Mesendoderm (in vitro differentiated cells): Measurements from ENCODE around the gene NT5C1A.

ENCODE experiments used
- DNase-seq: peaks from one replicate; pipeline ENCODE4 v3.0.0; 2013
- H2AK5ac ChIP-seq: 2 replicates; pipeline ENCODE4 v1.6.1; 2013; ENCODE audit warnings: low read length, inconsistent platforms
- H2BK120ac ChIP-seq: 2 replicates; pipeline ENCODE4 v1.6.1; 2013; ENCODE audit warnings: low read depth, mild to moderate bottlenecking, low read length, moderate library complexity, mixed read lengths
- H2BK15ac ChIP-seq: replicated peaks from 2 replicates; pipeline ENCODE4 v1.6.1; 2013; ENCODE audit warnings: low read depth, mild to moderate bottlenecking, moderate library complexity
- H2BK5ac ChIP-seq: 2 replicates; pipeline ENCODE4 v1.6.1; 2013; ENCODE audit warnings: low read length, inconsistent platforms
- H3K18ac ChIP-seq: 2 replicates; pipeline ENCODE4 v1.6.1; 2013; ENCODE audit warnings: mild to moderate bottlenecking, low read length, mixed read lengths
- H3K23ac ChIP-seq: one replicate; pipeline ENCODE4 v1.6.1; 2013; ENCODE audit warnings: low read length
- H3K27ac ChIP-seq: 2 replicates; pipeline ENCODE4 v1.5.1; 2013; ENCODE audit warnings: low read depth, mild to moderate bottlenecking, inconsistent platforms, low read length, moderate library complexity
- H3K27me3 ChIP-seq: 2 replicates; pipeline ENCODE4 v1.6.1; 2013; ENCODE audit warnings: low read length, control low read depth, mild to moderate bottlenecking, inconsistent platforms; ENCODE audit not compliant: insufficient read depth, poor library complexity
- H3K36me3 ChIP-seq: 2 replicates; pipeline ENCODE4 v1.6.1; 2013; ENCODE audit warnings: low read length, inconsistent platforms; ENCODE audit not compliant: control insufficient read depth, insufficient read depth
- H3K4ac ChIP-seq: one replicate; pipeline ENCODE4 v1.6.1; 2013; ENCODE audit warnings: low read depth, mild to moderate bottlenecking, low read length, moderate library complexity
- H3K4me1 ChIP-seq: 2 replicates; pipeline ENCODE4 v1.6.1; 2013; ENCODE audit warnings: low read depth, low read length, inconsistent platforms; ENCODE audit not compliant: control insufficient read depth
- H3K4me2 ChIP-seq: 2 replicates; pipeline ENCODE4 v1.6.1; 2013; ENCODE audit warnings: low read length
- H3K4me3 ChIP-seq: 2 replicates; pipeline ENCODE4 v1.5.1; 2013; ENCODE audit warnings: mild to moderate bottlenecking, low read length
- H3K56ac ChIP-seq: one replicate; pipeline ENCODE4 v1.6.1; 2013; ENCODE audit warnings: low read length
- H3K79me1 ChIP-seq: 2 replicates; pipeline ENCODE4 v1.6.1; 2013; ENCODE audit warnings: low read length, inconsistent platforms
- H3K79me2 ChIP-seq: 2 replicates; pipeline ENCODE4 v1.6.1; 2013; ENCODE audit warnings: mild to moderate bottlenecking, low read length; ENCODE audit not compliant: control insufficient read depth, insufficient read depth
- H3K9ac ChIP-seq: 2 replicates; pipeline ENCODE4 v1.6.1; 2013; ENCODE audit warnings: low read length, inconsistent platforms
- H4K5ac ChIP-seq: one replicate; pipeline ENCODE4 v1.6.1; 2013; ENCODE audit warnings: low read length
- H4K8ac ChIP-seq: one replicate; pipeline ENCODE4 v1.6.1; 2013; ENCODE audit warnings: low read depth, mild to moderate bottlenecking, control low read depth, low read length, moderate library complexity
- WGBS: extraction: QIAGEN DNeasy Blood & Tissue Kit; methylation state at CpG from one replicate; pipeline ENCODE4 v1.1.7; 2013; ENCODE audit warnings: low lambda C conversion rate, missing lambda C conversion rate; ENCODE audit not compliant: insufficient coverage; ENCODE audit errors: extremely low coverage; 5-methylcytosine and 5-hydroxymethylcytosine counted together

The NT5C1A gene

GRCh38 chr1:39699419-39699818 lies 27.5 kb upstream of the NT5C1A start:
- no peak overlapping the region for H3K27ac ChIP-seq
- H4K5ac ChIP-seq = no peak overlapping the region
- no peak overlapping the region for H3K18ac ChIP-seq
- H3K23ac ChIP-seq = no peak overlapping the region
- no peak overlapping the region for H3K4me3 ChIP-seq
- no peak overlapping the region for H3K56ac ChIP-seq
- DNase-seq = no peak
- no peak overlapping the region for H2BK15ac ChIP-seq
- H2AK5ac ChIP-seq = no peak overlapping the region
- no peak overlapping the region for H2BK5ac ChIP-seq
- H3K79me2 ChIP-seq = no peaks in the 10 kb centered on the region
- H3K4me2 ChIP-seq = no peak overlapping the region
- no peak overlapping the region for H4K8ac ChIP-seq
- no peaks in the 10 kb centered on the region for H3K79me1 ChIP-seq
- no peak overlapping the region for H2BK120ac ChIP-seq
- H3K27me3 ChIP-seq = peaks cover 12% of the 10 kb centered on the region
- no peak overlapping the region for H3K9ac ChIP-seq
- no CpG with 5 or more reads among the region's 3 CpGs for WGBS
- H3K4ac ChIP-seq = no peak overlapping the region
- no peaks in the 10 kb centered on the region for H3K4me1 ChIP-seq
- H3K36me3 ChIP-seq = no peaks in the 10 kb centered on the region

- no peaks in the 10 kb centered on the region for H3K79me2 ChIP-seq
- H3K4me2 ChIP-seq = no peak overlapping the region
- no peak overlapping the region for H3K23ac ChIP-seq
- WGBS = no CpG with 5 or more reads among the region's 4 CpGs
- no peak overlapping the region for H3K4ac ChIP-seq
- H3K36me3 ChIP-seq = no peaks in the 10 kb centered on the region
- H2BK120ac ChIP-seq = no peak overlapping the region
- H4K8ac ChIP-seq = no peak overlapping the region
- H3K18ac ChIP-seq = no peak overlapping the region
- H2AK5ac ChIP-seq = no peak overlapping the region
- no peak overlapping the region for H3K27ac ChIP-seq
- H3K4me1 ChIP-seq = no peaks in the 10 kb centered on the region
- H4K5ac ChIP-seq = no peak overlapping the region
- H2BK5ac ChIP-seq = no peak overlapping the region
- DNase-seq = no peak
- peaks cover 15% of the 10 kb centered on the region for H3K27me3 ChIP-seq
- no peak overlapping the region for H3K9ac ChIP-seq
- H3K79me1 ChIP-seq = no peaks in the 10 kb centered on the region
- no peak overlapping the region for H3K56ac ChIP-seq
- H2BK15ac ChIP-seq = no peak overlapping the region
- H3K4me3 ChIP-seq = no peak overlapping the region
Observed at GRCh38 chr1:39698568-39698967, 26.7 kb upstream of the NT5C1A start.

GRCh38 chr1:39696448-39696847 lies 24.5 kb upstream of the NT5C1A start:
- Histone ChIP-seq H4K5ac (no peak overlapping the region), H2BK15ac (no peak overlapping the region), H3K27me3 (peaks cover 33% of the 10 kb centered on the region), H3K4me1 (no peaks in the 10 kb centered on the region), H3K23ac (no peak overlapping the region), H3K56ac (no peak overlapping the region), H3K18ac (no peak overlapping the region), H3K79me2 (no peaks in the 10 kb centered on the region), H3K36me3 (no peaks in the 10 kb centered on the region), H2AK5ac (no peak overlapping the region), H3K79me1 (no peaks in the 10 kb centered on the region), H2BK5ac (no peak overlapping the region), H3K9ac (no peak overlapping the region), H3K4ac (no peak overlapping the region), H4K8ac (no peak overlapping the region), H2BK120ac (no peak overlapping the region), H3K27ac (no peak overlapping the region), H3K4me3 (no peak overlapping the region), H3K4me2 (no peak overlapping the region)
- no CpG with 5 or more reads among the region's 1 CpG for WGBS
- no peak for DNase-seq

- no peak overlapping the region for H4K8ac ChIP-seq
- H3K4me3 ChIP-seq = no peak overlapping the region
- H4K5ac ChIP-seq = no peak overlapping the region
- no peaks in the 10 kb centered on the region for H3K79me2 ChIP-seq
- no peak overlapping the region for H3K4me2 ChIP-seq
- H3K27me3 ChIP-seq = peaks cover 42% of the 10 kb centered on the region
- H3K9ac ChIP-seq = no peak overlapping the region
- no peak overlapping the region for H2BK15ac ChIP-seq
- H2BK120ac ChIP-seq = no peak overlapping the region
- H3K56ac ChIP-seq = no peak overlapping the region
- no peaks in the 10 kb centered on the region for H3K79me1 ChIP-seq
- no peak for DNase-seq
- no CpG with 5 or more reads among the region's 1 CpG for WGBS
- no peak overlapping the region for H3K4ac ChIP-seq
- H3K36me3 ChIP-seq = no peaks in the 10 kb centered on the region
- no peak overlapping the region for H3K18ac ChIP-seq
- no peaks in the 10 kb centered on the region for H3K4me1 ChIP-seq
- H3K23ac ChIP-seq = no peak overlapping the region
- H2AK5ac ChIP-seq = no peak overlapping the region
- H3K27ac ChIP-seq = no peak overlapping the region
- H2BK5ac ChIP-seq = no peak overlapping the region
Observed at GRCh38 chr1:39695016-39695415, 23.1 kb upstream of the NT5C1A start.

GRCh38 chr1:39694026-39694425 lies 22.1 kb upstream of the NT5C1A start:
- H4K5ac ChIP-seq = no peak overlapping the region
- H3K27ac ChIP-seq = no peak overlapping the region
- WGBS = no CpG with 5 or more reads among the region's 1 CpG
- H3K27me3 ChIP-seq = peaks cover 49% of the 10 kb centered on the region
- no peak overlapping the region for H3K23ac ChIP-seq
- no peak overlapping the region for H2AK5ac ChIP-seq
- no peak for DNase-seq
- H3K79me2 ChIP-seq = no peaks in the 10 kb centered on the region
- H3K4ac ChIP-seq = no peak overlapping the region
- H3K4me2 ChIP-seq = no peak overlapping the region
- no peak overlapping the region for H3K56ac ChIP-seq
- no peaks in the 10 kb centered on the region for H3K4me1 ChIP-seq
- no peak overlapping the region for H2BK5ac ChIP-seq
- H2BK15ac ChIP-seq = no peak overlapping the region
- no peak overlapping the region for H2BK120ac ChIP-seq
- H3K36me3 ChIP-seq = no peaks in the 10 kb centered on the region
- no peak overlapping the region for H3K4me3 ChIP-seq
- H4K8ac ChIP-seq = no peak overlapping the region
- no peaks in the 10 kb centered on the region for H3K79me1 ChIP-seq
- no peak overlapping the region for H3K18ac ChIP-seq
- no peak overlapping the region for H3K9ac ChIP-seq
